Natural killer cell (primary cell): ENCODE measurements around the gene TMEM135. TPM values are rescaled to one million over a fixed set of nuclear protein-coding genes. Genes with fewer than 3 reads are reported as not detected.
A peak's percentile ranks its signal among the peaks of the same experiment; 100 is the strongest.
"Not testable (repeated sequence)": the region's sequence is repeated elsewhere in the genome, so short reads cannot be mapped to it uniquely, and the experiment has no call there.

Experiments
- ATAC-seq, 3 donors: fragments of 150-1000 bp in 2 of 3; fragments of 200-7000 bp in 1 of 3; cut with Tn5 transposase; 1 replicate in 1 of 3; 2 replicates in 2 of 3; pipeline ENCODE4 v1.10.0; 2021; ENCODE audit warnings: mild to moderate bottlenecking in 2 of 3, moderate library complexity in 2 of 3
- DNase-seq, 2 donors: peaks; one replicate each; pipeline versions ENCODE4 v3.0.0 to v3.0.0-alpha.2; 2013 to 2021; ENCODE audit warnings: mixed read lengths in 1 of 2
- H3K27ac ChIP-seq: one replicate; pipeline ENCODE4 v1.5.1; 2013; ENCODE audit warnings: mild to moderate bottlenecking, low read length
- H3K27me3 ChIP-seq: one replicate; pipeline ENCODE4 v1.6.1; 2013; ENCODE audit warnings: low read length; ENCODE audit not compliant: control insufficient read depth, insufficient read depth
- H3K36me3 ChIP-seq: one replicate; pipeline ENCODE4 v1.6.1; 2013; ENCODE audit warnings: low read length; ENCODE audit not compliant: control insufficient read depth, insufficient read depth
- H3K4me1 ChIP-seq: one replicate; pipeline ENCODE4 v1.6.1; 2013; ENCODE audit warnings: low read length; ENCODE audit not compliant: control insufficient read depth, insufficient read depth
- H3K4me3 ChIP-seq: one replicate; pipeline ENCODE4 v1.5.1; 2013; ENCODE audit warnings: low read length
- H3K9me3 ChIP-seq: one replicate; pipeline ENCODE4 v1.6.1; 2013; ENCODE audit warnings: low read length; ENCODE audit not compliant: control insufficient read depth, insufficient read depth
- H3K27ac Mint-ChIP-seq, 2 donors: one replicate each; pipeline ENCODE4 v1.8.0; 2022; ENCODE audit warnings: mild to moderate bottlenecking in 2 of 2, mixed read lengths in 2 of 2, moderate library complexity in 1 of 2
- H3K27me3 Mint-ChIP-seq, 2 donors: one replicate each; pipeline ENCODE4 v1.8.0; 2022; ENCODE audit warnings: low read depth in 2 of 2, mixed read lengths in 2 of 2
- H3K36me3 Mint-ChIP-seq: one replicate; pipeline ENCODE4 v1.8.0; 2022; ENCODE audit warnings: mixed read lengths
- H3K4me1 Mint-ChIP-seq, 2 donors: one replicate each; pipeline ENCODE4 v1.8.0; 2022; ENCODE audit warnings: mixed read lengths in 2 of 2
- H3K4me3 Mint-ChIP-seq: one replicate; pipeline ENCODE4 v1.8.0; 2022; ENCODE audit warnings: mild to moderate bottlenecking, moderate library complexity, mixed read lengths
- H3K9me3 Mint-ChIP-seq, 2 donors: one replicate each; pipeline ENCODE4 v1.8.0; 2022; ENCODE audit warnings: mixed read lengths in 2 of 2
- WGBS: methylation state at CpG from one replicate; pipeline ENCODE4 v1.1.7; 2013; ENCODE audit warnings: missing lambda C conversion rate; ENCODE audit not compliant: insufficient coverage; 5-methylcytosine and 5-hydroxymethylcytosine counted together
- intact Hi-C: fragments of 100-400 bp; cut with micrococcal nuclease; formaldehyde crosslinking; loops from one replicate; pipeline ENCODE4 v1.14.2; 2022
- total RNA-seq, 4 donors: library from RNA; stranded (reverse); fragments of 120-200 nt in 1 of 4; gene quantifications; one replicate each; pipeline versions ENCODE4 v1.2.3 to v1.2.4, GENCODE V29; 2013 to 2022
- TF ChIP-seq, protein P1 (sequence below): fragments of 200-600 bp; IDR thresholded peaks from one replicate; pipeline ENCODE4 v1.8.0; 2022; ENCODE audit warnings: antibody characterized with exemption

TMEM135 gene
- total RNA-seq, 3 donors from 2014 or later (not counting 1 experiment from before 2014, with no cell fraction given), result 18.8 to 42.0 (median 36.1) TPM

DNA sequence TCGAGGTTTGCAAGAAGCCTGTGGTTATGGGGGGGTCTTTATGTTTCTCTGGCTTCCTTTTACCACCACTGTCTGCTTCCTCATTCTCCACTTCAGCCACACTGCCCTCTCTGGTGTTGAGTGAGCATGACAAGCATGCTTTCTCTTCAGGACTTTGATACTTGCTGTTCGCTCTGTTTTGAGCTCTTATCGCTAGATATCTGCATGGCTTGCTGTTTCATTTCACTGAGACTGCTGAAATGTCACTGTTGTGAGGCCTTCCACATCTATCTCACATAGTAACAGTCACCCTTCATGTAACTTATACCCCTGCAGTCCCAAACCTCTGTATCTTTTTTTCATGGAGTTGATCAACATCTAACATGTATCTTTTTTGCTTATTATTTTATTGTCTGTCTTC, 59.8 kb downstream of the TMEM135 start:
- no peaks in the 10 kb centered on the region for H3K9me3 ChIP-seq
- no peaks in the 10 kb centered on the region for H3K27me3 Mint-ChIP-seq
- peak in 1 of 2 donors; percentile 65 for DNase-seq
- no peaks in the 10 kb centered on the region for H3K4me1 ChIP-seq
- peaks cover 3% of the 10 kb centered on the region for H3K36me3 ChIP-seq
- H3K27ac Mint-ChIP-seq, result peak overlapping the region in 1 of 2 donors; percentile 53
- peaks cover 9 to 10% of the 10 kb centered on the region in 2 donors for H3K4me1 Mint-ChIP-seq
- H3K27me3 ChIP-seq, result no peaks in the 10 kb centered on the region
- peaks cover 2 to 5% of the 10 kb centered on the region in 2 donors for H3K9me3 Mint-ChIP-seq
- ATAC-seq, result peak; percentile 76 to 97 (median 89)
- 68% methylated on average over 2 of the region's 3 CpGs for WGBS
- peaks cover 15% of the 10 kb centered on the region for H3K36me3 Mint-ChIP-seq
- no peak overlapping the region for H3K27ac ChIP-seq
- intact Hi-C loops, result loop anchor here (1.0 kb wide), 1 partner anchor 102 kb away; no protein-coding TSS in a partner anchor
- TF ChIP-seq, protein P1, sequence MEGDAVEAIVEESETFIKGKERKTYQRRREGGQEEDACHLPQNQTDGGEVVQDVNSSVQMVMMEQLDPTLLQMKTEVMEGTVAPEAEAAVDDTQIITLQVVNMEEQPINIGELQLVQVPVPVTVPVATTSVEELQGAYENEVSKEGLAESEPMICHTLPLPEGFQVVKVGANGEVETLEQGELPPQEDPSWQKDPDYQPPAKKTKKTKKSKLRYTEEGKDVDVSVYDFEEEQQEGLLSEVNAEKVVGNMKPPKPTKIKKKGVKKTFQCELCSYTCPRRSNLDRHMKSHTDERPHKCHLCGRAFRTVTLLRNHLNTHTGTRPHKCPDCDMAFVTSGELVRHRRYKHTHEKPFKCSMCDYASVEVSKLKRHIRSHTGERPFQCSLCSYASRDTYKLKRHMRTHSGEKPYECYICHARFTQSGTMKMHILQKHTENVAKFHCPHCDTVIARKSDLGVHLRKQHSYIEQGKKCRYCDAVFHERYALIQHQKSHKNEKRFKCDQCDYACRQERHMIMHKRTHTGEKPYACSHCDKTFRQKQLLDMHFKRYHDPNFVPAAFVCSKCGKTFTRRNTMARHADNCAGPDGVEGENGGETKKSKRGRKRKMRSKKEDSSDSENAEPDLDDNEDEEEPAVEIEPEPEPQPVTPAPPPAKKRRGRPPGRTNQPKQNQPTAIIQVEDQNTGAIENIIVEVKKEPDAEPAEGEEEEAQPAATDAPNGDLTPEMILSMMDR, result peak; percentile 77
- H3K4me3 Mint-ChIP-seq, result no peak overlapping the region
- no peak overlapping the region for H3K4me3 ChIP-seq

DNA sequence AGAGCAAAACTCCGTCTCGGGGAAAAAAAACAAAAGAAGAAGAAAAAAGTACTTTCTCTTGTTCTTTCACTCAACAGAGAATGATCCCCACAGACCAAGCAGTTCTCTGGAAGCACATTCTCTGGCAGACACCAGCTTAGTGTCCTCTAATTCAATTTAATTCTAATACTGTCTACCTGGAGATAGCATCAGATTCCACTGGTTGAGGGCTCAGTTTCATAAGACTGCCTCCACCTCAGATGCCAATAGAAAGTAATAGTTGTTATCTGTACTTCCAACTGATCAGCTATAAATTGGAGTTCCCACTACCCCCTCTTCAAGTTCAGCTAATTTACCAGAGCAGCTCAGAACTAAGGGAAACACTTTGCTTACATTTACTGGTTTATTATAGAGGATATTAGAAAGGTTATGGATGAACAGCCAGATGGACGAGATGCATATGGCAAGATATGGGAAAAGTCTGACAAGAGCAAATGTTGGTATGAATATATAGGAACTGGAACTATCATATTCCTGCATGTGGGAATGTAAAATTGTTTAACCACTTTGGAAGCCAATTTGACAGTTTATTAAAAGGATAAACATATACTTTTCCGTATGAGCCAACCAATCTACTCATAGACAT, 64.3 kb downstream of the TMEM135 start:
- intact Hi-C loops, result loop anchor here (10.0 kb wide), 1 partner anchor 193 kb away; no protein-coding TSS in a partner anchor
- 91% methylated on average over 3 of the region's 4 CpGs for WGBS
- Mint-ChIP-seq H3K9me3 (no peaks in the 10 kb centered on the region), H3K36me3 (no peaks in the 10 kb centered on the region), H3K27me3 (no peaks in the 10 kb centered on the region), H3K4me1 (peaks cover 10 to 18% of the 10 kb centered on the region in 2 donors), H3K4me3 (no peak overlapping the region), H3K27ac (no peak overlapping the region)
- ATAC-seq, result no peak
- Histone ChIP-seq H3K36me3 (no peaks in the 10 kb centered on the region), H3K27me3 (no peaks in the 10 kb centered on the region), H3K4me1 (no peaks in the 10 kb centered on the region), H3K9me3 (no peaks in the 10 kb centered on the region), H3K4me3 (no peak overlapping the region), H3K27ac (no peak overlapping the region)
- TF ChIP-seq, protein P1, result no peak
- DNase-seq, result no peak

DNA sequence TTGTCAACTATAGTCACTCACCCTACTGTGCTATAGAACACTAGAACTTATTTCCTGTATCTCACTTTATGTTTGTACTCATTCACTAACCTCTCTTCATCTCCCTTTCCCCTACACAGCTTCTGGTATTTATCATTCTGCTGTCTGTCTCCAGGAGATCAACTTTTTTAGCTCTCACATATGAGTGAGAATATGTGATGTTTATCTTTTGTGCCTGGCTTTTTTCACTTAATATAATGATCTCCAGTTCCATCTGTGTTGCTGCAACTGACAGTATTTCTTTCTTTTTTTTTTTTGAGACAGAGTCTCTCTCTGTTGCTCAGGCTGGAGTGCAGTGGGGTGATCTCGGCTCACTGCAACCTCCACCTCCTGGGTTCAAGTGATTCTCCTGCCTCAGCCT, 68.1 kb downstream of the TMEM135 start:
- not testable (repeated sequence) for H3K36me3 Mint-ChIP-seq, H3K27ac ChIP-seq, H3K27me3 Mint-ChIP-seq, H3K4me3 Mint-ChIP-seq, H3K4me1 ChIP-seq, H3K4me1 Mint-ChIP-seq, H3K27ac Mint-ChIP-seq, DNase-seq, H3K27me3 ChIP-seq, H3K9me3 Mint-ChIP-seq, ATAC-seq, H3K4me3 ChIP-seq, H3K36me3 ChIP-seq, H3K9me3 ChIP-seq
- WGBS, result 100% methylated on average over 1 of the region's 1 CpG
- intact Hi-C loops, result loop anchor here (10.0 kb wide), 1 partner anchor 189 kb away; no protein-coding TSS in a partner anchor

DNA sequence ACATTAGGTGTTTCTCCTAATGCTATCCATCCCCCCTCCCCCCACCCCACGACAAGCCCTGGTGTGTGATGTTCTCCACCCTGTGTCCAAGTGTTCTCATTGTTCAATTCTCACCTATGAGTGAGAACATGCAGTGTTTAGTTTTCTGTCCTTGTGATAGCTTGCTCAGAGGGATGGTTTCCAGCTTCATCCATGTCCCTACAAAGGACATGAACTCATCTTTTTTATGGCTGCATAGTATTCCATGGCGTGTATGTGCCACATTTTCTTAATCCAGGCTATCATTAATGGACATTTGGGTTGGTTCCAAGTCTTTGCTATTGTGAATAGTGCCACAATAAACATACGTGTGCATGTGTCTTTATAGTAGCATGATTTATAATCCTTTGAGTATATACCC, 69.6 kb downstream of the TMEM135 start:
- H3K36me3 ChIP-seq, H3K27me3 Mint-ChIP-seq, DNase-seq, H3K4me3 ChIP-seq, H3K4me1 Mint-ChIP-seq, H3K27me3 ChIP-seq, H3K9me3 ChIP-seq, H3K9me3 Mint-ChIP-seq, H3K4me1 ChIP-seq, H3K4me3 Mint-ChIP-seq, H3K27ac Mint-ChIP-seq, H3K27ac ChIP-seq, ATAC-seq, H3K36me3 Mint-ChIP-seq: not testable (repeated sequence)
- 100% methylated on average over 1 of the region's 3 CpGs for WGBS
- intact Hi-C loops, result loop anchor here (10.0 kb wide), 1 partner anchor 187 kb away; no protein-coding TSS in a partner anchor
